Activated T-cell treated with anti-CD3 and anti-CD28 coated beads, Interleukin-2, amount 50 U/mL, for 1 hour (primary cell): Measurements from ENCODE around the gene PSG4.
"Not testable (repeated sequence)": the region's sequence is repeated elsewhere in the genome, so short reads cannot be mapped to it uniquely, and the experiment has no call there.

Experiments
- DNase-seq: peaks from one replicate; pipeline ENCODE4 v3.0.0-alpha.2; 2020

Gene PSG4

GRCh38 chr19:43205471-43206105 lies at the start of gene PSG4:
PSG4 (minus strand) TSS chr19:43205638; CDS start chr19:43205536, 102 bp downstream.
- not testable (repeated sequence) for DNase-seq

DNA sequence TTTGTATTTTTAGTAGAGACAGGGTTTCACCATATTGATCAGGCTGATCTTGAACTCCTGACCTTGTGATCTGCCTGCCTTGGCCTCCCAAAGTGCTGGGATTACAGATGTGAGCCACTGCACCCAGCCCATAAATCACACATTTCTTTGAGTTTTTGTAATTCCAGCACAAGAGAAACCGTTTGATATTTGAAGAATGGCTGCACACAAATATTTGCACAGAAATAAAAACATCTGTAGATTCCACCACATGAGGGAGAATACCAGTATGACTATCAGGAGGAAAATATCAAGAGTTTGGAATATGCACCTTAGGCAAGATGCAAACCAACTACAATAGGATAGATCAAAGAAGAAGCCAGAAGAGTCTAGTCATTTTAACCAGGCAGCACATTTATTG lies 46.0 kb upstream of the PSG4 start:
- DNase-seq: not testable (repeated sequence)

DNA sequence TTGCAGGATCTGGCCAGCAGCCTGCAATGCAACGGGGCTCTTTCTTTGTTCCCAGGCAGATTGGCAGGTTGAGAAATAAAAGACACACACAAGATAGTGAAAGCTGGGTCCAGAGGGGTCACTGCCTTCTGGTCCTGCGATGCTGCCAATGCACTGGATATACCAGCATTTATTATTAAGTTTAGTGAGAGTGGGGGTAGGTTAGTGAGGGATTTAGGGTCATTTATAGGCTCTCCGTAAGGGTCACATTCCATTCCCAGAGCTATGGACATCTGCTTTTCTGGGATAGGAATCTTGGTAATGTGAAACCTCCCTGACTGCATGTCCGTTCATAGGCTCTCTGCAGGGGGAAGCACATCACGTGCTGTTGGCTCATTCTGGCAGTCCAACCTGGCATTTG lies 44.9 kb upstream of the PSG4 start:
- not testable (repeated sequence) for DNase-seq

DNA sequence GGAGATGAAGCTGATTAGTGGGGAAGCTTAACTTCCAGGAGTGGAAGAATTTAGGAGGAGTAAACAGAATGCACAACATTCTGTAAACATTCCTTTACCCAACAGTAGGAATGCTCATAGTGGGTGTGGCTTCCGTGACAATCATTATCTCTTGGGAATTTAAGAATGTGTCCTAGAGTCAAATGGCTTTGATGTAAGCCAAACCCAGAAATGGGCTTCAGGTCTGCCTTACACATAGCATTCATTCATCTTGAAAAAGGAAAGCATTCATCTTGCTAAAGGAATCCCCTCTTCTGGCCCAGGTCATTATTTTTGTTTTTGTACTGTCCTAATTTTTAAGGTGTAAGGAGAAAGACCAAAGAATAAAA lies 43.2 kb upstream of the PSG4 start:
- not testable (repeated sequence) for DNase-seq

GRCh38 chr19:43247243-43247880 lies 41.9 kb upstream of the PSG4 start:
- not testable (repeated sequence) for DNase-seq

DNA sequence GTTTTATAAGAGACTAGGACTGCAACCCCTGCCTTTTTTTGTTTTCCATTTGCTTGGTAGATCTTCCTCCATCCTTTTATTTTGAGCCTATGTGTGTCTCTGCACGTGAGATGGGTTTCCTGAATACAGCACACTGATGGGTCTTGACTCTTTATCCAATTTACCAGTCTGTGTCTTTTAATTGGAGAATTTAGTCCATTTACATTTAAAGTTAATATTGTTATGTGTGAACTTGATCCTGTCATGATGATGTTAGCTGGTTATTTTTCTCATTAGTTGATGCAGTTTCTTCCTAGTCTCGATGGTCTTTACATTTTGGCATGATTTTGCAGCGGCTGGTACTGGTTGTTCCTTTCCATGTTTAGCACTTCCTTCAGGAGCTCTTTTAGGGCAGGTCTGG lies 40.4 kb upstream of the PSG4 start:
- not testable (repeated sequence) for DNase-seq

DNA sequence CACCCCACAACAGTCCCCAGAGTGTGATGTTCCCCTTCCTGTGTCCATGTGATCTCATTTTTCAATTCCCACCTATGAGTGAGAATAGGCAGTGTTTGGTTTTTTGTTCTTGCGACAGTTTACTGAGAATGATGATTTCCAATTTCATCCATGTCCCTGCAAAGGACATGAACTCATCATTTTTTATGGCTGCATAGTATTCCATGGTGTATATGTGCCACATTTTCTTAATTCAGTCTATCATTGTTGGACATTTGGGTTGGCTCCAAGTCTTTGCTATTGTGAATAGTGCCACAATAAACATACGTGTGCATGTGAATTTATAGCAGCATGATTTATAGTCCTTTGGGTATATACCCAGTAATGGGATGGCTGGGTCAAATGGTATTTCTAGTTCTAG lies 36.8 kb upstream of the PSG4 start:
- DNase-seq: not testable (repeated sequence)

DNA sequence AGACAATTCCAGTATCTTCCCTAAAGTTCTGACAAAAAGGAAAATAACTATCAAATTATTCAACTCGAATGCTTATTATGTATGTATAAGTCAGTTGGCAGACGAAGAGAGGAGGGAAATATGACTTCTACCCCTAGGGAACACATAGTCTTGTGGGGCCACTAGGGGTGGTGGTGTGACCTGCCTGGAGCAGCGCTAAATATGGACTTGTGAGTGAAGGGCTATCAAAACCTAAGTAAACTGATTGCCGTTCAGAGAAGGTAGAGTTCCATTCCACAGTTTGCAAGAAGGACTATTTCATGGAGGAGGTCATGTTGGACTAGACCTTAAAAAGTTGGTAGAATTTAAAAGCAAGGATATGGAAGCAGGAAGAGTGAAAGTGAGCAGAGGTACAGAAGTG lies 32.8 kb upstream of the PSG4 start:
- not testable (repeated sequence) for DNase-seq

DNA sequence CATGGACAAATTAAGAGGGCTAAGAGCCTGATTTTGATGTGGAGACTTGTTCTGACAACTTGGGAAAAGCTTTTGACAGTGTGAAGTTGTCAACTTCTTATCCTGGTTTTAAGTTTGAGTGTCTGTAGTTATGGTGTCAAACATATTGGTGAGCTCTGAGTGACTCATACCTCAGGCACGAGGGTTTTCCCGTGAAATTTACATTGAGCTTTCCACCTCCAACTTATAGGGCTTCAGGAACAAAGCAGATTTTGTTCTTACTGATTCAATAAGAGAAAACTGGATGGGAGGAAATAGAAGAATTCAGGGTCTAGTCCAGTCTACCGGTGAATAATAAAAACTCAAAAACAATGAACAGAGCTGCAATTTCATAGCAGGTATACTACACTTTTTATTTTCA lies 30.2 kb upstream of the PSG4 start:
- DNase-seq: not testable (repeated sequence)

GRCh38 chr19:43229315-43229714 lies 23.9 kb upstream of the PSG4 start:
- DNase-seq: no peak

DNA sequence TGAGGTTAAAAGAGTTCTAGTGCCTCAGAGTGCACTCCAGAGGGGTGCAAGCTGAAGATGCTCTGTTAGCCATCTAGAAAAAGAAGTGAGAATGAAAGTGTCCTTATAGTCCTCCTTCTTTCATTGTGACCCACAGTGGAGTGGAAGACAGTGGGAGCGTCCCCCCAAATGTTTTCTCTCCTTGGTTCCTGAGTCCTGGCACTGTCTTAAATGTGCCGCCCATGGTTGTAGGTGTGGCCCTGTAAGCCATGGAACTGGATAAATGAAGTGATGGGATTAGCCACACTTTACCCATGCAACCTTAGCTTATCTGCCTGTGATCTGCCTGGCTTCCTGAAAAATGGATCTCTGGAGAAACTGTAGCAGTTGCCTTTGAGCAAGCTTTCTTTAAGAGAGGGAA lies 23.3 kb upstream of the PSG4 start:
- not testable (repeated sequence) for DNase-seq

DNA sequence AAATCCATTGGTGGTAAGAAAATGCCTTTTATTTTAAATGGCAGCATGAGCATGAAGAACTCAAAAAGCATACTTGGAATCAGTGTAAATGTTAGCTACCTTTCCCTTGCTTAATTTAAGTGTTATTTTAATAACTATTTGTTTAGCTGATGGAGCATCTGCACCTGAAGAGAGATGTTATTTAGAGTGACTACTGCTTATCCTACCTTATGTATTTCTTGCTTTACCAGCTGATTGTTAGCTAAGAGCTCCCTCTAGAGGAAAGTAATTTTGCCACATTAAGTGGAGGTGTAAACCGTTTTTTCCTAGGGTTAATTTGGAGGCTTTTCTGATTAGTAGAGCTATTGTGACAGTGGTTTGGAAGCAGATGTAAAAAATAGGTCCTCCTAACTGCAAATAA lies 21.5 kb upstream of the PSG4 start:
- DNase-seq: not testable (repeated sequence)

DNA sequence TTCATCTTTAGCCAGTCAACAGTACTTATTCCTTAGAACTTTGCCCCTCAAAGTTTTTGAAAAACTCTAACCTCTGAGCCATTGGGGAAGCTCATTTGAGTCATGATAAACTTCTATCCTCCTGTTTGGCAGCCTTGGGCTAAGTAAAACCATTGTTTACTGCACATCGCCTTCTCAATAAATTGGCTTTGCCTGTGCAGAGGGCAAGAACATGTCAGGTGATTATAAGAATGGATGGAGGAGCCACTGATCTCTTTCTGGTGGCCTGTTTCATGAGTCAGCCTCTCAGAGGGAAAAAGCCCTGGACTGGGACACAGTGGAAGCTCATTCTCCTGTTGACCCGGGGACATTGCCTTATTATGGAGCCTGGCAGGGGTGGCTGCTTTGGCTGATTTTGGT lies 19.4 kb upstream of the PSG4 start:
- DNase-seq: no peak

GRCh38 chr19:43224201-43224854 lies 18.9 kb upstream of the PSG4 start:
- DNase-seq: not testable (repeated sequence)

DNA sequence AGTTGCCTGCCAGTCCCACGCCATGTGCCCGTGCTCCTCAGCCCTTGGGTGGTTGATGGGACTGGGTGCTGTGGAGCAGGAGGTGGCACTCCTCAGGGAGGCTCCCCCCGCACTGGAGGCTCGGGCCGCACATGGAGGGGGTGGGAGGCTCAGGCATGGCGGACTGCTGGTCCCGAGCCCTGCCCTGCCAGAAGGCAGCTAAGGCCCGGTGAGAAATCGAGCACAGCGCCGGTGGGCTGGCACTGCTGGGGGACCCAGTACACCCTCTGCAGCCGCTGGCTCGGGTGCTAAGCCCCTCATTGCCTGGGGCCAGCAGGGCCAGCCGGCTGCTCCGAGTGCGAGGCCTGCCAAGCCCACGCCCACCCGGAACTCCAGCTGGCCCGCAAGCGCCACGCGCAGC lies 16.5 kb upstream of the PSG4 start:
- not testable (repeated sequence) for DNase-seq

GRCh38 chr19:43219136-43219535 lies 13.7 kb upstream of the PSG4 start:
- not testable (repeated sequence) for DNase-seq

DNA sequence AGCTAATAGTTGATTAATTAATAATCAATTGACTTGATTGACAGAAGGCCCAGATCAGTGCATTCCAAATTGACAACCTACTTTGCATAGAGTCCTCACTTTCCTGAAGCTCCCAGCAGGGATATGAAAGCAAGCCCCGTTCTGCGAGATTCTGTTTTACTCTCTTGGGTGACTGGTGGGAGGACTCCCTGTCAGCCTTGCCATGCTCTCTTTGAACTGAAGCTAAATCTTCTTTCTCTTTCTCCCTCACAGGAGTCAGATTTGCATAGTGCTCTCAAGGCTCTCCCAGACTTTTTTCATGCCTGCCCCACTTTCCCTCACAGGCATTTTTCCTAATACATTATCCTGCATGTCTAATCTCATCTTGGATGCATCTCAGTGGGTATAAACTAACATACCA lies 10.4 kb upstream of the PSG4 start:
- DNase-seq: not testable (repeated sequence)

DNA sequence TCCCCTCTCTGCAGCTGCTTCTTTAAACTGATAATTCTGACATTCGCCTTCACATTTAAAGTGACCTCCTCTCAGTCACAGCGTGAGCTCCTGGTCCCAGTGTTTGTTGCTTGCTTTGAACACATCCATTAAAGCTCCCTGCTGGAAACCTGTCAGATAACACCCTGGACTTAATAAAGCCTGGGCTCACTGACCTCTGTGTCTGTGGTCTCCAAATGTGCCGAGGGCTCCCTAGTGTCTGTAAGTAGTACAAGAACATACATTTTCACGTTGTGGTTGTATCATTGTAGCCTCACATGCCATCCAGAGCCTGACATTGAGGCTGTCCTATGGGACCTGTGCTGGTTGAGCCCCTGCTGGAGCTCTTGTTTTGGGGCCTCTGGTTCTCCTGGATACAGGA lies 2.6 kb upstream of the PSG4 start:
- no peak for DNase-seq

GRCh38 chr19:43207174-43207573 lies 1.7 kb upstream of the PSG4 start:
- not testable (repeated sequence) for DNase-seq

GRCh38 chr19:43203611-43204010 lies 1.8 kb downstream of the PSG4 start:
- DNase-seq: not testable (repeated sequence)

DNA sequence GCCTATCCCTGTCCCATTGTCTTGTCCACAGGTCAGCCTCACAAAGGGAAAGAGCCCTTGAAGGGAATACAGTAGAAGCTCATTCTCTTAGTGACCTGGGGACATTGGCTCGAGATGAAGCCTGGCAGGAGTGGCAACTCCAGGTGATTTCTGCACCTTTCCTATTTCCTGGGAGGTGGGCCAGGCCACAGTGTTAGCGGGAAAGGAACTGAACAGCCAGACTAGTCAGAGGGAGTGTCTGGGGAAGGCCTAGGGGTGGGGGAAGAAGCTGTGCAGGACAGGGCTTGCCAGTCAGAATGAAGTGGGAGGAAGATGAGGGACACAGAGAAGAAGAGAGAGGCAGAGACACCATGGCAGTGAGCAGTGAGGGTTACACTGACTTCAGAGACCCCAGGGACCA lies 3.5 kb downstream of the PSG4 start:
- DNase-seq: not testable (repeated sequence)

- DNase-seq: not testable (repeated sequence)
Measured at GRCh38 chr19:43201337-43201801, 4.1 kb downstream of the PSG4 start.

DNA sequence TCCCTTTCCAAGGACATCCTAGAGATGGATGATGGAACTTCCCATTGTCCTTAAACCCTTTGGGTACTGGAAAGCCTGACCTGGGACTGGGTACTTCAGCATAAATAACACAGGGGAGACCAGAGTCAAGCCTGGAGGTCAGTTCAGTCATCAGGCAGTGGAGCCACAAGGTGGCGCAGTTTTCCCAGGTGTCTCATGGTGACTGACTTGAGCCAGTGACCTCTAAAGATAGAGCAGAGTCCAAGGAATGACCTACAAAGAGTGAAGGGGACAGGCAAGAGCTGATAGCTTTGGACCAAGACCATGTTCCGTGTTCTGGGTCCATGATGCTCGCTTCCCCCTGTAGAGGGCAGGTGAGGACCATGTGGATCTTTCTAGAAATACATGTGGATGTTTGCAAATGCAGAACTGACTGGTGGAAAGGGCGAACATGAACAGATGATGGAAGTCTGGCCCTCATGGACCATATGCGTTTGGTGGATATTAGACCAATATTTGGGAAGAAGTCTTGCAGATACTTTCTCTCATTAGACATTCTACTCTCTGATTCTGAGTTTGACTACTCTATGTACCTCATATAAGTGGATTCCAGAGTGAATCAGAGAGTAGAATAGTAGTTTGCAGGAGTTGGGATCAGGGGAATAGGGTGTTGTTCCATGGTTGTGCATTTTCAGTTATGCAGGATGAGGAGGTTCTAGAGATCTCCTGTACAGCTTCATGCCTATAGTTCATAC lies 6.6 kb downstream of the PSG4 start:
- not testable (repeated sequence) for DNase-seq
